Mesothelial cell of epicardium (in vitro differentiated cells): ENCODE results near the gene TERB2. TPM values are rescaled to one million over a fixed set of nuclear protein-coding genes. Genes with fewer than 3 reads are reported as not detected.
"Not testable (repeated sequence)": the region's sequence is repeated elsewhere in the genome, so short reads cannot be mapped to it uniquely, and the experiment has no call there.

Experiments used
- DNase-seq, 2 experiments: peaks; one replicate each; pipeline ENCODE4 v3.0.0; 2021; ENCODE audit warnings: low spot score in 2 of 2; ENCODE audit not compliant: unreplicated experiment in 2 of 2
- H3K27ac Mint-ChIP-seq: 2 replicates; pipeline ENCODE4 v1.8.0; 2021; ENCODE audit warnings: mixed read lengths
- H3K27me3 Mint-ChIP-seq: 2 replicates; pipeline ENCODE4 v1.8.0; 2021; ENCODE audit warnings: low read depth, mixed read lengths
- H3K36me3 Mint-ChIP-seq: 2 replicates; pipeline ENCODE4 v1.8.0; 2021; ENCODE audit warnings: mixed read lengths
- H3K4me1 Mint-ChIP-seq: 2 replicates; pipeline ENCODE4 v1.8.0; 2021; ENCODE audit warnings: mixed read lengths
- H3K4me3 Mint-ChIP-seq: 2 replicates; pipeline ENCODE4 v1.8.0; 2021; ENCODE audit warnings: mild to moderate bottlenecking, moderate library complexity, mixed read lengths
- H3K9me3 Mint-ChIP-seq: 2 replicates; pipeline ENCODE4 v1.8.0; 2021; ENCODE audit warnings: mixed read lengths
- CTCF ChIP-seq: fragments of 200-600 bp; sonication (generic); IDR thresholded peaks from one replicate; pipeline ENCODE4 v1.5.0; 2021; ENCODE audit warnings: antibody characterized with exemption; ENCODE audit not compliant: unreplicated experiment
- total RNA-seq: library from RNA; stranded (reverse); gene quantifications from 3 replicates; pipeline ENCODE4 v1.2.1, GENCODE V29; 2021

The TERB2 gene
- total RNA-seq, 1 donor from 2014 or later: not detected

GRCh38 chr15:45021348-45021747 is 64.9 kb downstream of the TERB2 start:
- no peak for TF ChIP-seq CTCF
- peak overlapping the region; percentile 48 for H3K4me3 Mint-ChIP-seq
- H3K4me1 Mint-ChIP-seq: peaks cover 17% of the 10 kb centered on the region
- H3K9me3 Mint-ChIP-seq: peaks cover 4% of the 10 kb centered on the region
- no peak for DNase-seq
- peak overlapping the region; percentile 68 for H3K27ac Mint-ChIP-seq
- peaks cover 40% of the 10 kb centered on the region for H3K27me3 Mint-ChIP-seq
- no peaks in the 10 kb centered on the region for H3K36me3 Mint-ChIP-seq

- Mint-ChIP-seq H3K9me3 (no peaks in the 10 kb centered on the region), H3K4me3 (peak within 1 kb of the TSS; percentile 87), H3K27ac (peak within 1 kb of the TSS; percentile 67), H3K27me3 (peaks cover 23% of the 10 kb centered on the region), H3K4me1 (peaks cover 17% of the 10 kb centered on the region), H3K36me3 (no peaks in the 10 kb centered on the region)
- TF ChIP-seq CTCF: no peak
- peak; percentile 94 to 97 for DNase-seq
These were observed 66.6 kb downstream of the TERB2 start, which contains the start of gene SORD for GRCh38 chr15:45022871-45023658. Gene SORD (plus strand): TSS chr15:45023195. CDS start chr15:45023284, 89 bp downstream.

GRCh38 chr15:45023659-45024225 is 67.3 kb downstream of the TERB2 start:
- Mint-ChIP-seq H3K9me3 (no peaks in the 10 kb centered on the region), H3K4me1 (peaks cover 17% of the 10 kb centered on the region), H3K27ac (peak overlapping the region; percentile 67), H3K36me3 (no peaks in the 10 kb centered on the region), H3K4me3 (peak overlapping the region; percentile 87), H3K27me3 (peaks cover 16% of the 10 kb centered on the region)
- DNase-seq: no peak
- no peak for TF ChIP-seq CTCF

GRCh38 chr15:45024649-45025048 is 68.2 kb downstream of the TERB2 start:
- H3K4me3 Mint-ChIP-seq, H3K9me3 Mint-ChIP-seq, H3K27ac Mint-ChIP-seq, H3K36me3 Mint-ChIP-seq, H3K27me3 Mint-ChIP-seq, DNase-seq: not testable (repeated sequence)
- peaks cover 17% of the 10 kb centered on the region for H3K4me1 Mint-ChIP-seq

- not testable (repeated sequence) for H3K27me3 Mint-ChIP-seq, H3K4me3 Mint-ChIP-seq, H3K27ac Mint-ChIP-seq
These were observed 69.1 kb downstream of the TERB2 start for GRCh38 chr15:45025627-45026026.

GRCh38 chr15:45026651-45027190 is 70.2 kb downstream of the TERB2 start:
- Mint-ChIP-seq H3K27me3 (no peaks in the 10 kb centered on the region), H3K36me3 (peaks cover 18% of the 10 kb centered on the region), H3K4me1 (peaks cover 12% of the 10 kb centered on the region), H3K27ac (no peak overlapping the region), H3K4me3 (no peak overlapping the region), H3K9me3 (peaks cover 5% of the 10 kb centered on the region)
- TF ChIP-seq CTCF: no peak
- no peak for DNase-seq

More at GRCh38 chr15:45025627-45026026, 69.1 kb downstream of the TERB2 start:
- Mint-ChIP-seq H3K36me3 (peaks cover 12% of the 10 kb centered on the region), H3K4me1 (peaks cover 17% of the 10 kb centered on the region)
- not testable (repeated sequence) for DNase-seq, H3K9me3 Mint-ChIP-seq
